HG03175 (cell line): Measurements from ENCODE around the gene SNX3.
"Not testable (repeated sequence)": the region's sequence is repeated elsewhere in the genome, so short reads cannot be mapped to it uniquely, and the experiment has no call there.

Experiments used
- ATAC-seq: cut with Tn5 transposase; IDR thresholded peaks from one replicate; pipeline ENCODE4 v1.9.1; 2021; ENCODE audit warnings: mild to moderate bottlenecking, moderate library complexity; ENCODE audit not compliant: unreplicated experiment

Gene SNX3

GRCh38 chr6:108263371-108263770 is 2.5 kb upstream of the SNX3 start:
- ATAC-seq, result no peak

- peak; percentile 6 for ATAC-seq
These were observed 573 bp downstream of the SNX3 start for GRCh38 chr6:108260126-108260808.

- no peak for ATAC-seq
These were observed 6.1 kb downstream of the SNX3 start for GRCh38 chr6:108254433-108255410.

GRCh38 chr6:108253241-108253640 is 7.6 kb downstream of the SNX3 start:
- ATAC-seq, result no peak

- no peak for ATAC-seq
These were observed 8.8 kb downstream of the SNX3 start for GRCh38 chr6:108252055-108252454.

- no peak for ATAC-seq
These were observed 9.6 kb downstream of the SNX3 start for GRCh38 chr6:108251252-108251651.

- no peak for ATAC-seq
These were observed 10.5 kb downstream of the SNX3 start for GRCh38 chr6:108250240-108250866.

GRCh38 chr6:108247965-108248536 is 12.8 kb downstream of the SNX3 start:
- no peak for ATAC-seq

GRCh38 chr6:108245095-108245494 is 15.7 kb downstream of the SNX3 start:
- ATAC-seq, result not testable (repeated sequence)

- no peak for ATAC-seq
These were observed 17.0 kb downstream of the SNX3 start for GRCh38 chr6:108243836-108244235.

- ATAC-seq, result no peak
These were observed 18.1 kb downstream of the SNX3 start for GRCh38 chr6:108242721-108243120.

- no peak for ATAC-seq
These were observed 18.6 kb downstream of the SNX3 start for GRCh38 chr6:108242259-108242658.

GRCh38 chr6:108238322-108238721 is 22.5 kb downstream of the SNX3 start:
- ATAC-seq, result no peak

- no peak for ATAC-seq
These were observed 24.0 kb downstream of the SNX3 start for GRCh38 chr6:108236791-108237190.

GRCh38 chr6:108235127-108235526 is 25.7 kb downstream of the SNX3 start:
- no peak for ATAC-seq

GRCh38 chr6:108228416-108228815 is 32.4 kb downstream of the SNX3 start:
- no peak for ATAC-seq

- no peak for ATAC-seq
These were observed 33.5 kb downstream of the SNX3 start for GRCh38 chr6:108227290-108227689.

GRCh38 chr6:108222504-108222903 is 38.3 kb downstream of the SNX3 start:
- no peak for ATAC-seq

- ATAC-seq, result no peak
These were observed 38.8 kb downstream of the SNX3 start for GRCh38 chr6:108222064-108222463.

GRCh38 chr6:108211671-108212070 is 49.2 kb downstream of the SNX3 start:
- no peak for ATAC-seq

- no peak for ATAC-seq
These were observed 50.3 kb downstream of the SNX3 start for GRCh38 chr6:108210556-108210955.
